Progenitor cell of endocrine pancreas (in vitro differentiated cells): ENCODE measurements around the gene GABRB1. TPM values are rescaled to one million over a fixed set of nuclear protein-coding genes. Genes with fewer than 3 reads are reported as not detected.

Experiments
- DNase-seq: peaks from one replicate; pipeline ENCODE4 v3.0.0; 2021; ENCODE audit warnings: low spot score; ENCODE audit not compliant: unreplicated experiment
- H3K27ac Mint-ChIP-seq: 2 replicates; pipeline ENCODE4 v1.8.0; 2021; ENCODE audit warnings: mild to moderate bottlenecking, moderate library complexity, mixed read lengths
- H3K27me3 Mint-ChIP-seq: 2 replicates; pipeline ENCODE4 v1.8.0; 2021; ENCODE audit warnings: mixed read lengths
- H3K36me3 Mint-ChIP-seq: 2 replicates; pipeline ENCODE4 v1.8.0; 2022; ENCODE audit warnings: mixed read lengths; ENCODE audit not compliant: insufficient read depth
- H3K4me1 Mint-ChIP-seq: 2 replicates; pipeline ENCODE4 v1.8.0; 2021; ENCODE audit warnings: low read depth, mixed read lengths
- H3K4me3 Mint-ChIP-seq: 2 replicates; pipeline ENCODE4 v1.8.0; 2021; ENCODE audit warnings: low read depth, mild to moderate bottlenecking, moderate library complexity, mixed read lengths
- H3K9me3 Mint-ChIP-seq: 2 replicates; pipeline ENCODE4 v1.8.0; 2021; ENCODE audit warnings: low read depth, mixed read lengths
- total RNA-seq: library from RNA; stranded (reverse); gene quantifications from 2 replicates; pipeline ENCODE4 v1.2.1, GENCODE V29; 2021
- TF ChIP-seq, protein P1 (sequence below): fragments of 200-600 bp; sonication (generic); IDR thresholded peaks from one replicate; pipeline ENCODE4 v1.5.0; 2021; ENCODE audit warnings: antibody characterized with exemption, mild to moderate bottlenecking; ENCODE audit not compliant: unreplicated experiment

The GABRB1 gene
- total RNA-seq, 1 donor from 2014 or later, result 1.2 TPM

DNA sequence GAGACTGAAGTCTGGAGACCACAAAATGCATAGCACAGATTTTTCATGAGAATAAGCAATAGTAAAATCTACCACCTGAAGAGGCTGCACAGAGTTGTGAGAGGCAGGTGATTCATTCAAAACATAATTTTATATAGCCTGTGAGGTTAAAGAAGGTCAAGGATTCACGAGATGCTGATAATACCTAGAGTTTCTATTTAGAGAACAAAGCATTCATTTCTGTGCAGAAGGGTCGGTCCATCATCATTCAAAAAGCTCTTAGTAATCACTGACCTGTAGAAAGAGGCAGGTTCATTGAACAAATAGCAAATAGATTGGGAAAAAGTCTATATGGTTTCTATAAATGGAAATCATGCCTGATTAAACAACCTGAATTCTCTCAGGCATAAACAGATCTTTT is 26.6 kb downstream of the GABRB1 start:
- TF ChIP-seq, protein P1, sequence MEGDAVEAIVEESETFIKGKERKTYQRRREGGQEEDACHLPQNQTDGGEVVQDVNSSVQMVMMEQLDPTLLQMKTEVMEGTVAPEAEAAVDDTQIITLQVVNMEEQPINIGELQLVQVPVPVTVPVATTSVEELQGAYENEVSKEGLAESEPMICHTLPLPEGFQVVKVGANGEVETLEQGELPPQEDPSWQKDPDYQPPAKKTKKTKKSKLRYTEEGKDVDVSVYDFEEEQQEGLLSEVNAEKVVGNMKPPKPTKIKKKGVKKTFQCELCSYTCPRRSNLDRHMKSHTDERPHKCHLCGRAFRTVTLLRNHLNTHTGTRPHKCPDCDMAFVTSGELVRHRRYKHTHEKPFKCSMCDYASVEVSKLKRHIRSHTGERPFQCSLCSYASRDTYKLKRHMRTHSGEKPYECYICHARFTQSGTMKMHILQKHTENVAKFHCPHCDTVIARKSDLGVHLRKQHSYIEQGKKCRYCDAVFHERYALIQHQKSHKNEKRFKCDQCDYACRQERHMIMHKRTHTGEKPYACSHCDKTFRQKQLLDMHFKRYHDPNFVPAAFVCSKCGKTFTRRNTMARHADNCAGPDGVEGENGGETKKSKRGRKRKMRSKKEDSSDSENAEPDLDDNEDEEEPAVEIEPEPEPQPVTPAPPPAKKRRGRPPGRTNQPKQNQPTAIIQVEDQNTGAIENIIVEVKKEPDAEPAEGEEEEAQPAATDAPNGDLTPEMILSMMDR, result no peak
- Mint-ChIP-seq H3K4me3 (no peak overlapping the region), H3K4me1 (no peaks in the 10 kb centered on the region), H3K27ac (no peak overlapping the region), H3K36me3 (no peaks in the 10 kb centered on the region), H3K27me3 (no peaks in the 10 kb centered on the region), H3K9me3 (no peaks in the 10 kb centered on the region)
- DNase-seq, result no peak

DNA sequence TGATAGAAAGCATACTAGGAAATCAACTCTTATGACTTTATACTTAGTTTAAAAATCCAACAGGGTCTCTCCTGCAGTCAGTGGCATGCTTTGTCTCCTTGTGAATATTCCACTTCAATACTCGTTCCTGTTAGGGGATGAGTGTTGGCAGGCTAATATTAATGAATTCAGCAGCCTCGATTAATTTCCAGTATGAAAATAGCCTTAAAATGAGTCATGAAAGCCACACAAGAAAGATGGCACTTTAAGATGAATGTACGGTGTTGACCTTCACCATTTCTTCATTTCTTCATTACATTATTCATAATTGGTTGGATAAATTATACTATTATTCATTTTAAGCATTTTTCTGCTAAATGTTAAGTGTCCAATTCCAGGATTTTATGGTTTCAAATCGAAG is 29.2 kb downstream of the GABRB1 start:
- no peaks in the 10 kb centered on the region for H3K9me3 Mint-ChIP-seq
- DNase-seq, result no peak
- H3K27me3 Mint-ChIP-seq, result no peaks in the 10 kb centered on the region
- no peak overlapping the region for H3K4me3 Mint-ChIP-seq
- no peak overlapping the region for H3K27ac Mint-ChIP-seq
- no peaks in the 10 kb centered on the region for H3K36me3 Mint-ChIP-seq
- peaks cover 2% of the 10 kb centered on the region for H3K4me1 Mint-ChIP-seq
- TF ChIP-seq, protein P1, result no peak

DNA sequence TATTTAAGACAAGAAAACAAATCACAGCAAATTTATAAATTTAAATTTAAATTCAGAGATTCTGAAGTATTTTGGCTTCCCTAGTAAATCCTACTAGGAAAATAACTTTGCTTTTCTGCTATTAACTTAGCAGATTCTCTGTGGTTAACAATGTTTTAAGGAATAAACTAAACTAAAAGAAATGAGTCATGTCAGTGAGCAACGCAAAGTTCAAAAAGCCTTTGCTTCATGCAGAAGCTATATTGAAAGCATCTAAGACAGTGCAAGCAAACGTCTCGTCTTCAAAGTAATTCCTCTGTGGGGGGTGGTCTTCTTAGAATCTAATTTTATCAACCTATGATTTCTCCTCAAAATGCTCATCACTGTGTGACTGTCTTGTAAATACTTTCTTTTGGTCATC is 30.1 kb downstream of the GABRB1 start:
- Mint-ChIP-seq H3K36me3 (no peaks in the 10 kb centered on the region), H3K9me3 (no peaks in the 10 kb centered on the region), H3K4me3 (no peak overlapping the region), H3K4me1 (peaks cover 2% of the 10 kb centered on the region), H3K27ac (no peak overlapping the region), H3K27me3 (no peaks in the 10 kb centered on the region)
- TF ChIP-seq, protein P1, result no peak
- no peak for DNase-seq

DNA sequence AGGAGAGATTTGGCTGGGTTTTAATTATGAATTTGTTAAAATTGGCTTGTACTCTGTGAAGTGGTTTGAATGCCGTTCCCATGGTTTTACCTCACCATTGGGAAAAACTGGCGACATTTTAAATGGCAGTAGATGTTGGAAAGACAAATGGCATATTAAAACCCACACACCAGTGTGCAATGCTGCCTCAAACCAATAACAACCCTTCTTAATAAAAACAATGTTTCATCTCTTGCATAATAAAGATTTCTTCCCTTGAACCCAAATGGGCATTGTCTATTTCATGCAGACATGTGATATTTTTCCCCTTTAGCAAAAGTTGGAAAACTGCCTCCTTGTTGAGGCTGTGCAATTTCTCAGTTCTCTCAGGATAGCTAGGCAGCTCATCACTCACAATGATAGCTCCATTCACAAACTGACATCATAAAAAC is 33.7 kb downstream of the GABRB1 start:
- no peak overlapping the region for H3K27ac Mint-ChIP-seq
- no peaks in the 10 kb centered on the region for H3K27me3 Mint-ChIP-seq
- H3K36me3 Mint-ChIP-seq, result no peaks in the 10 kb centered on the region
- H3K4me3 Mint-ChIP-seq, result no peak overlapping the region
- DNase-seq, result no peak
- TF ChIP-seq, protein P1, result no peak
- no peaks in the 10 kb centered on the region for H3K9me3 Mint-ChIP-seq
- H3K4me1 Mint-ChIP-seq, result peaks cover 2% of the 10 kb centered on the region

DNA sequence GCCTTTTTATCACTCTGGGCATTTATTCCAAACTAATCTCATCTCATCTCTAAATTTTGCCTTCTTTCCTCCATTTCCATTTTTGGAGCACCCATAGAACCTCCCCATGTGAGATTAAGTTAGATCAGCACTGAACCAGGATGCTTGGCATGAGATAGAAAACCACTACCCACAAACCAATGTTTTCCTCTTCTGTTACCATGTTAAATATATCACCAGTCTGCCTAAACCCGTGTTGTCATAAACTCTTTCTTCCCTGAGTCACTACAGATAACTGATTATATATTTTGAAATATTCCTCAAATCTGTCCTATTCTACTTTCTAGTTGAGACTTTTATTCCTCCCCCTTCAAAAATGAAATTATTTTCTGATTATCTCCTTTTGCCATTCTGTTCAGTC is 37.6 kb downstream of the GABRB1 start:
- Mint-ChIP-seq H3K9me3 (no peaks in the 10 kb centered on the region), H3K4me1 (peaks cover 2% of the 10 kb centered on the region), H3K27ac (no peak overlapping the region), H3K27me3 (no peaks in the 10 kb centered on the region), H3K36me3 (no peaks in the 10 kb centered on the region), H3K4me3 (no peak overlapping the region)
- TF ChIP-seq, protein P1, result no peak
- no peak for DNase-seq
